Ectodermal cell (in vitro differentiated cells): ENCODE results near the gene GNAZ.

ENCODE experiments used
- H3K27ac ChIP-seq: 2 replicates; pipeline ENCODE4 v1.7.0; 2013; ENCODE audit warnings: mild to moderate bottlenecking, low read depth, low read length; ENCODE audit not compliant: insufficient read depth, poor library complexity, severe bottlenecking
- H3K27me3 ChIP-seq: 2 replicates; pipeline ENCODE4 v1.7.0; 2013; ENCODE audit warnings: mild to moderate bottlenecking, low read length; ENCODE audit not compliant: insufficient read depth, control insufficient read depth, poor library complexity, severe bottlenecking
- H3K36me3 ChIP-seq: one replicate; pipeline ENCODE4 v1.7.0; 2013; ENCODE audit warnings: low read length; ENCODE audit not compliant: control insufficient read depth, insufficient read depth
- H3K4me1 ChIP-seq: one replicate; pipeline ENCODE4 v1.7.0; 2013; ENCODE audit warnings: low read length; ENCODE audit not compliant: control insufficient read depth, insufficient read depth
- H3K4me3 ChIP-seq: 2 replicates; pipeline ENCODE4 v1.7.0; 2013; ENCODE audit warnings: low read depth, low read length, control low read depth; ENCODE audit not compliant: insufficient read depth
- H3K9me3 ChIP-seq: 2 replicates; pipeline ENCODE4 v1.7.0; 2013; ENCODE audit warnings: mild to moderate bottlenecking, low read length, moderate library complexity; ENCODE audit not compliant: control insufficient read depth
- WGBS, 2 experiments: methylation state at CpG; one replicate each; pipeline ENCODE4 v1.1.7; 2013; ENCODE audit warnings: missing lambda C conversion rate in 2 of 2; 5-methylcytosine and 5-hydroxymethylcytosine counted together

The GNAZ gene

GRCh38 chr22:23149743-23150238 is 79.5 kb downstream of the GNAZ start:
- Histone ChIP-seq H3K27me3 (no peaks in the 10 kb centered on the region), H3K4me1 (peaks cover 16% of the 10 kb centered on the region), H3K9me3 (no peaks in the 10 kb centered on the region), H3K4me3 (no peak overlapping the region), H3K27ac (no peak overlapping the region), H3K36me3 (peaks cover 3% of the 10 kb centered on the region)
- 81 to 82% methylated on average over 15 of the region's 15 CpGs for WGBS, 2 experiments

GRCh38 chr22:23150762-23151161 is 80.4 kb downstream of the GNAZ start:
- Histone ChIP-seq H3K27me3 (no peaks in the 10 kb centered on the region), H3K4me1 (peaks cover 13% of the 10 kb centered on the region), H3K4me3 (no peak overlapping the region), H3K9me3 (no peaks in the 10 kb centered on the region), H3K27ac (no peak overlapping the region), H3K36me3 (peaks cover 3% of the 10 kb centered on the region)
- WGBS, 2 experiments: 92 to 96% methylated on average over 6 of the region's 6 CpGs

GRCh38 chr22:23151827-23152226 is 81.5 kb downstream of the GNAZ start:
- H3K27me3 ChIP-seq: no peaks in the 10 kb centered on the region
- peaks cover 12% of the 10 kb centered on the region for H3K4me1 ChIP-seq
- 91 to 94% methylated on average over 16 of the region's 16 CpGs for WGBS, 2 experiments
- peaks cover 3% of the 10 kb centered on the region for H3K36me3 ChIP-seq
- H3K4me3 ChIP-seq: no peak overlapping the region
- no peaks in the 10 kb centered on the region for H3K9me3 ChIP-seq
- H3K27ac ChIP-seq: no peak overlapping the region

GRCh38 chr22:23152238-23153114 is 82.2 kb downstream of the GNAZ start:
- H3K27me3 ChIP-seq: no peaks in the 10 kb centered on the region
- H3K36me3 ChIP-seq: peaks cover 3% of the 10 kb centered on the region
- no peak overlapping the region for H3K4me3 ChIP-seq
- H3K9me3 ChIP-seq: no peaks in the 10 kb centered on the region
- H3K27ac ChIP-seq: no peak overlapping the region
- H3K4me1 ChIP-seq: peaks cover 15% of the 10 kb centered on the region
- WGBS, 2 experiments: 91% methylated on average over 19 of the region's 19 CpGs

- peaks cover 15% of the 10 kb centered on the region for H3K4me1 ChIP-seq
- H3K27me3 ChIP-seq: no peaks in the 10 kb centered on the region
- H3K4me3 ChIP-seq: no peak overlapping the region
- no peaks in the 10 kb centered on the region for H3K9me3 ChIP-seq
- peaks cover 3% of the 10 kb centered on the region for H3K36me3 ChIP-seq
- no peak overlapping the region for H3K27ac ChIP-seq
- 78 to 79% methylated on average over 7 of the region's 7 CpGs for WGBS, 2 experiments
These were observed 83.7 kb downstream of the GNAZ start for GRCh38 chr22:23153994-23154393.

GRCh38 chr22:23154461-23154860 is 84.1 kb downstream of the GNAZ start:
- WGBS, 2 experiments: 85 to 86% methylated on average over 5 of the region's 5 CpGs
- Histone ChIP-seq H3K27ac (no peak overlapping the region), H3K4me3 (no peak overlapping the region), H3K27me3 (no peaks in the 10 kb centered on the region), H3K36me3 (peaks cover 3% of the 10 kb centered on the region), H3K9me3 (no peaks in the 10 kb centered on the region), H3K4me1 (peaks cover 15% of the 10 kb centered on the region)

- no peaks in the 10 kb centered on the region for H3K36me3 ChIP-seq
- H3K4me3 ChIP-seq: no peak overlapping the region
- peaks cover 10% of the 10 kb centered on the region for H3K4me1 ChIP-seq
- 93 to 97% methylated on average over 3 of the region's 3 CpGs for whole genome bisulfite sequencing, 2 experiments
- no peaks in the 10 kb centered on the region for H3K9me3 ChIP-seq
- no peaks in the 10 kb centered on the region for H3K27me3 ChIP-seq
- H3K27ac ChIP-seq: no peak overlapping the region
These were observed 84.8 kb downstream of the GNAZ start for GRCh38 chr22:23155143-23155542.

GRCh38 chr22:23155831-23156230 is 85.5 kb downstream of the GNAZ start:
- no peaks in the 10 kb centered on the region for H3K36me3 ChIP-seq
- no peaks in the 10 kb centered on the region for H3K27me3 ChIP-seq
- H3K4me3 ChIP-seq: no peak overlapping the region
- no peak overlapping the region for H3K27ac ChIP-seq
- H3K4me1 ChIP-seq: peaks cover 10% of the 10 kb centered on the region
- H3K9me3 ChIP-seq: no peaks in the 10 kb centered on the region
- WGBS, 2 experiments: 88 to 93% methylated on average over 9 of the region's 9 CpGs

- Histone ChIP-seq H3K36me3 (no peaks in the 10 kb centered on the region), H3K27ac (no peak overlapping the region), H3K9me3 (no peaks in the 10 kb centered on the region), H3K4me3 (no peak overlapping the region), H3K4me1 (peaks cover 10% of the 10 kb centered on the region), H3K27me3 (no peaks in the 10 kb centered on the region)
- 54 to 63% methylated on average over 8 of the region's 8 CpGs for WGBS, 2 experiments
These were observed 86.0 kb downstream of the GNAZ start for GRCh38 chr22:23156286-23156685.

- Histone ChIP-seq H3K27ac (no peak overlapping the region), H3K27me3 (no peaks in the 10 kb centered on the region), H3K4me1 (peaks cover 10% of the 10 kb centered on the region), H3K4me3 (no peak overlapping the region), H3K9me3 (no peaks in the 10 kb centered on the region), H3K36me3 (no peaks in the 10 kb centered on the region)
- WGBS, 2 experiments: 93 to 94% methylated on average over 22 of the region's 22 CpGs
These were observed 87.5 kb downstream of the GNAZ start for GRCh38 chr22:23157560-23158515.
